CD4-positive, alpha-beta T cell treated with Interleukin-15 for 4 hours (primary cell): ENCODE measurements around the gene NFATC3.

Source experiments
- DNase-seq: peaks from one replicate; pipeline ENCODE4 v3.0.0-alpha.2; 2020; ENCODE audit warnings: low spot score

NFATC3 gene

DNA sequence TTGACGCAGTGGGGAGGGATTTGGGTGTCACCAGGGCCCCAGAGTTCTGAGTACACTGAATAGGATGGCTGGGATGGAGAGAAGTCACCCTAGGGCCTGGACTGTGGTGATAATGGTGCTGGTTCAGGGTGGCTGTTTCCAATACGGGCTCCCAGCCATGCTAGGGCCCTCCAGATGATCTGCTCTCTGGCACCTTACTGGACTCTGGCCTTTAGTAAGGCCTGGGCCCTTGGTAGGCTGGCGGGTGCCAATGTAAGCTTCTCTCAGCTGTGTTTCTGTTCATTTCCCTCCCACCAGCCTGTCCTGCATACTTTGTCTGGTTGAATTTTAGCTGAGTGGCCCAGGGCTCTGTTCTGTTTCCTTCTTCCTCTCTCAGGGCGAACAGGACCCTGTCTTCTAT lies 162.8 kb downstream of the NFATC3 start:
- DNase-seq, result no peak

DNA sequence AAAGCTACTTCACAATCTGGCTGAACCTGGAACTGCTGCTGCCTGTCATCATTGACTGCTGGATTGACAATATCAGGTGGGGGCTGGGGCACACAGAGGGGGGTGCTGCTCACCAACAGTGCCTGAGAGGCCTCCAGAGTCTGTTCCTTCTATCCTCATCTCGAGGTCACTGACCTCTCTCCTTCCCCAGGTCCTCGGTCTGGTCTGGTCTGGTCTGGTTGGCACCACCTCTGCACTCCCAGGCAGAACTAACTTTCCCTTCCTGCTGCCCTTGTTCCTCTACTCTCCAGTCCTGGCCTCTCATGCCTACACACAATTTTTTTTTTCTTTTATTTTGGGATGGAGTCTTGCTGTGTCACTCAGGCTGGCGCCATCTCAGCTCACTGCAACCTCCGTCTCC lies 164.2 kb downstream of the NFATC3 start:
- no peak for DNase-seq

DNA sequence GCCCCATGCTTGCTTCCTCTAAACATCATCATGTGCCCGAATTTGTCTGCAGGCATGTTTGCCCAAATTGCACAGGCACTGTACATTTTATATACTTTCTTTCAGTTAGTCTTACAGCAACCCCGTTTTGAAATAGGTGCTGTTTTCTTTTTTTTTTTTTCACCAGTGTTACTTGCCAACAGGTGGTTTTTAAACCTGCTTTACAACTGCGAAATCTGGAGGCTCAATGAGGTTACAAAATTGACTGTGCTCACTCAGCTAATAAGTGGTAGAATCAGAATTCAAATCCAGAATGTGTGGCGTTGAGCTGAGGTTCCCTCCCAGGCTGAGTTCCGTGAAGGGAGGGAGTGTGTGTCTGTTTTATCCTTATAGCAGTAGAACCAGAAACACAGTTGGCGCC lies 165.8 kb downstream of the NFATC3 start:
- DNase-seq, result no peak

DNA sequence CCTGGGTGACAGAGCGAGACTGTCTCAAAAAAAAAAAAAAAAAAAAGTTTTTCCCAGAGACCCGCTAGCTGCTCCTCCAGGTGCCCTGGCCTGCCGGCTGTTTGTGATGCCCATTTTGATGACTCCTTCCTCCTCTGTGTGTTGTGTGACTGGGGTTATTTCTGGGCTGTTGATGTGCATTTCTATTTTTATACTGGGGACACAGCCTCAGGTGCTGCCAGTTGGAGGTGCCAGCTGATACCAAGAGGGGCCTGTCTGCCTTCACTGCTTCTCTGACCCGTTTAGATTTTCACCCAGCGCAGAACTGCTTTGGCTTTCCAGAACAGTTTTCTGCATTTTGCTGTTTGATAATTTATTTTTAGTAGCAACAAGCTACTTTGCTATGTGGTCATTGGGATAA lies 166.7 kb downstream of the NFATC3 start:
- no peak for DNase-seq

DNA sequence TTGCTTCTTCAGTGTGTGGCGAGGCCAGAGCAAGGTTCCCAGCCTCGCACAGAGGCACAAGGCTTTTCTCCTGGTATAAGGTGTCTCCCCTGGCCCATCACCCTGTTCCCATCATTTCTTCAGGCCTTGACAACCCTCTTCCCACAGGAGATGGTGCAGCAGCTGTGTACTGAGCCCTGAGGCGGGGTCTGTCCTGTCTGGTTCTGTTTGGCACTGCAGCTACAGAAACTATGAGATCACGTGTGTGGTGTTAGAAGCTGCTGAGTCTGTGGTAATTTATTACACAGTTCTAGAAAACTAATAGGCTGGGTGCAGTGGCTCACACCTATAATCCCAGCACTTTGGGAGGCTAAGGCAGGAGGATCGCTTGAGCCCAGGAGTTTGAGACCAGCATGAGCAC lies 167.2 kb downstream of the NFATC3 start:
- no peak for DNase-seq

DNA sequence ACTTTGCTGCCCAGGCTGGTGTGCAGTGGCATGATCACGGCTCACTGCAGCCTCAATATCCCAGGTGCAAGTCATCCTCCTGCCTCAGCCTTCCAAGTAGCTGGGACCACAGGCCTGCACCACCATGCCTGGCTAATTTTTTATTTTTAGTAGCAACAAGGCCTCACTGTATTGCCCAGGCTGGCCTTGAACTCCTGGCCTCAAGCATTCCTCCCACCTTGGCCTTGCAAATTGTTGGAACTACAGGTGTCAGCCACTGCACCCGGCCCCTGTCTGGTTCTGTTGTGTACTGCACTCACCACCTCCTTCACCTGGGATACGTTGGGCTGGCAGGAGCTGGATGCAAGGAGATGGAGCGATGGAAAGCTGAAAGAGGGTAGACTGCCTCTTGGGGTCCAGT lies 168.6 kb downstream of the NFATC3 start:
- DNase-seq, result no peak

DNA sequence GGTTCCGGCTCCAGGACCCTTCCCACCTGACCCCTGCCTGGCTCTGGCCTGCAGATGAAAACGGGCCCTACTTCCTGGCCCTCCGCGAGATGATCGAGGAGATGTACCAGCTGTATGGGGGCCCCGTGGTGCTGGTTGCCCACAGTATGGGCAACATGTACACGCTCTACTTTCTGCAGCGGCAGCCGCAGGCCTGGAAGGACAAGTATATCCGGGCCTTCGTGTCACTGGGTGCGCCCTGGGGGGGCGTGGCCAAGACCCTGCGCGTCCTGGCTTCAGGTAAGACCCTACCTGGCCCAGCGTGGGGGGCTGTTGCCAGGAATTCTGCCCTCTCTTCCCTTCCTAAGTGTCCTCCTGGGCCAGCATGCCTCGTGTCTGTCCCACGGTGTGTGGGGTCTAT lies 170.5 kb downstream of the NFATC3 start:
- no peak for DNase-seq

DNA sequence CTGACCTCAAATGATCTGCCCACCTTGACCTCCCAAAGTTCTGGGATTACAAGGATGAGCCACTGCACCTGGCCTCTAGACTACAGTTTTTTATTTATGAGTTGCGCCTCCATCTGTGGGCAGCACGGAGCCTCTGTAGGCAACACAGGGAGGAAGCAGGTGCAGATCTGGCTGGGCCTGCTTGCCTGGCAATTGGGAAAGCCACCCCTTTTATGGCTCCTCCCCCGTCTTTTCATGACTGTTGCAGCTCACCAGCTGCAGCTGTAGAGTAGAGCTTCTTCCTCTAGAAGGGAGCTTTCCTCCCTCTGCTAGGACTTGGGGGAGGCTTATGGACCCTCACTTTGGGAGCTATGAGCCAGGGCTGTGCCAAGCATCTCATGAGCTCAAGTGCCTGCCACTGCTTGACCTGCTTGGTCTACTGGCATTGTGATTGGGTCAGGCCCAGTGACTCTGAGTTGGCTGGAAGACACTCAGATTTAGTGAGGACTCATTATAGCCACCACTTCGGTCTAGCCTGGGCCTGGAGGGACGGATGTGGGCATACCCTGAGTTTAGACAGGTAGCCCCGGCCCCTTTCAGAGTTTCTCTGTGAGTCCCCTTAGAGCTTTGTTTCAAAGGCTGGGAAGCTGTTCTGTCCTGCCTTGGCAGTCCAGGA lies 172.2 kb downstream of the NFATC3 start:
- no peak for DNase-seq

DNA sequence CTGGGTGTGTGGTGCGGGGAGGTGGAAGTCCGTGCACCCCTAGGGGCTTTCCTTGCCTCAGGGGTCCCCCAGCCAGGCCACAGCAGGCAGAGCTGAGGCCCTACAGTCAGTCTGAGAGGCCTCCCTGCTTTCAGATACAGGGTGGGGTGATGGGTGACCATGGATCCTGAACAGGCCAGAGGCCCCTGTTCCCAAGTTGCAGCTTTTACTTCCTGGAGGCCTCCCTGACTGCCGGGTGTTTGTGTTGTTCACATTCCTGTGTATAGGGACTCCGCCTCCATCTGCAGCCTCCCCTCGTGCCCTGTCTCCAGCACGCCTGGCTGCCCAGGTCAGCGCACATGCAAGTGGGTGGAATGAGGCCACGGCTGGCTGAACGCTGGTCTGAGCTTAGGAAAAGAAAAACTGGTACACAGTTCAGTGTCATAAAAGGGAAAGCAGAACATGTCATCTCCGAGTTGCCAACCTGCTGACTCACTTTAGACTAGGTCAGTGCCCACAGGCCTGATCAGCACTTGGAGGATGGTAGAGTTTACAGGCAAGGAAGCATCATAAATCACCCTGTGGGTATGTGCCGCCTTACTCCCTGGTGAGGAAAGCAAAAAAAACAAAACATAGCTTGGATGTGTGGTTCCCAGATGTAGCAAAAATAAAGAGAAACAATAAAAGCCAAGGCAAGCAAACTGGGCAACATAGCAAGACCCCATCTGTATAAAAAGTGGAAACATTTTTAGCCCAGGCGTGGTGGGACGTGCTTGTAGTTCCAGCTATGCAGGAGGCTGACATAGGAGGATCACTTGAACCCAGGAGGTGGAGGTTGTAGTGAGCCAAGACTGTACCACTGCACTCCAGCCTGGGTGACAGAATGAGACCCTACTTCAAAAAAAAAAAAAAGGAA lies 173.0 kb downstream of the NFATC3 start:
- DNase-seq, result no peak

DNA sequence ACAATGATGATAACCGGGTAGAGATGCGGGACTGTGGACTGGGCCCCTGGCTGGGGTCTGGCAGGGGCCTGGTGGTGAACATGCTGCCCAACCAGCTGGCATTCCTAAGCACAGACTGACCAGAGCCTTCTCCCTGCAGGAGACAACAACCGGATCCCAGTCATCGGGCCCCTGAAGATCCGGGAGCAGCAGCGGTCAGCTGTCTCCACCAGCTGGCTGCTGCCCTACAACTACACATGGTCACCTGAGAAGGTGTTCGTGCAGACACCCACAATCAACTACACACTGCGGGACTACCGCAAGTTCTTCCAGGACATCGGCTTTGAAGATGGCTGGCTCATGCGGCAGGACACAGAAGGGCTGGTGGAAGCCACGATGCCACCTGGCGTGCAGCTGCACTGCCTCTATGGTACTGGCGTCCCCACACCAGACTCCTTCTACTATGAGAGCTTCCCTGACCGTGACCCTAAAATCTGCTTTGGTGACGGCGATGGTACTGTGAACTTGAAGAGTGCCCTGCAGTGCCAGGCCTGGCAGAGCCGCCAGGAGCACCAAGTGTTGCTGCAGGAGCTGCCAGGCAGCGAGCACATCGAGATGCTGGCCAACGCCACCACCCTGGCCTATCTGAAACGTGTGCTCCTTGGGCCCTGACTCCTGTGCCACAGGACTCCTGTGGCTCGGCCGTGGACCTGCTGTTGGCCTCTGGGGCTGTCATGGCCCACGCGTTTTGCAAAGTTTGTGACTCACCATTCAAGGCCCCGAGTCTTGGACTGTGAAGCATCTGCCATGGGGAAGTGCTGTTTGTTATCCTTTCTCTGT lies 174.0 kb downstream of the NFATC3 start:
- DNase-seq, result no peak

DNA sequence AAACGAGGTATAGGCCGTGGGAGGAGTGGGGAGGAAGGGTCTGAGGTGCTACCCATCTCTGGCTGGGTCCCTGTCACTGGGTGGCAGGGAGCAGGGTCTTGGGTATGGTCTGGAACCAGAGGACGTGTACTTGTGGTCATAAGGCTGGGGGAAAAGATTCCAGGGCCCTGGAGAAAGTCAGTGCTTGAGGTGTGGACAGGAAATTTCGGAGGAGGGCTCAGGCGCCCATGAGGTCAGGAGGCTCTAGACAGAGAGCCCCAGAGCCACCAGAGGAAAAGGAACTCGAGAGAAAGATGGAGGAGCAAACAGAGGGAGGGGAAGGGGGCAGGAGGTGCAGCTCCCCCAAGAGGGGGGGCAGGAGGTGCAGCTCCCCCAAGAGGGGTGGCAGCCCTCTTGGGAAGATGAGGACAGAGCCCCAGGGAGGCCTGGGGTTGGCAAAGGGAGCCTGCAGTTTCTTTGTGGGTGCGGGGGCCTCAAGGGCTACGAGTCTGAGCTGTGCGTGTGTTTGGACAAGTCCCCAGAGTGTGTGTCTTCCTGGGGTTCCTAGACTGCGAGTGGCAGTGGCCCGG lies 178.5 kb downstream of the NFATC3 start:
- no peak for DNase-seq

DNA sequence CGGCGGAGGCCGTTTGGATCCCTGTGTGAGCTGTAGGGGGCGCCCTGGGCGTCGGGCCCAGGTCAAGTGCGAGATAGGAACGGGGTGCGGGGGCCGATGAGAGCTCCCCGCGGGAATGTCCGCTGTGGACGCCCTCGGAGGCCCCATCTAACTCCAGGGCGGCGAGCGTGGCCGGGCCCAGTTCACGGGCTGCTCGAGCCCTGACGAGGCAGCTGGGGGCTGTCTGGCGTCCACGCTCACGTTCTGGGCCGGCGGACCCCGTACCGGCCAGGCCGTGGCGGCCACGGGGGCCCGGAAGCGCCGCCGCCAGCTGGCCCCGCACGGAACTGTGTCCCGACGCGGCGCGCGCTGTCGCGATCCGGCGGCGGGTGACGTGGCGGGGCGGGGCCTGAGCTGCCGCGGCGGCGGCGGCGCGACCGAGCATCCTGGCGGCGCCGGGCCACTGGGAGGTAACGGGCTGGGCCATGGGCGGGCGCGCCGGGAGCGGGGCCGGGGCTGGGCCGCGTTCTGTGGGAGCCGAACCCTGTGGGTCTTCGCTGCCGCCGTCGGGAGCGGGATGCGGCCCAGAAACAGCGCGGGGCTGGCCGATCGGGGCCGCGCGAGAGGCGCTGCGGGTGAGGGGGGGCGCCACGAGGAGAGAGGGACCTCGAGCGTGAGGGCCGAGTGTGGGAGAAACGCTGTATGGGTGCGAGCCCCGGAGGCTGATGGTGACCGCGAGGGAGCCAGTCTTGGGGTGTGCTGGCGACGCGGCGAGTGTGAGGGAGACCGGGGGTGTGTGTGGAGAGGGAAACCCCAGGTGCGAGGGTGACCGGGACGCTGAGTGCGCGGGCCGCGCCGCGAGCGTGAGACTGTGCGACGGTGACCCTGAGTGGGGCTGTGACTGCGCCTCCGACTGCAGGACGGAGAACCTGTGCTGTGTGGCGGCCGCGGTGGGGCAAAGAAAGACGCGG lies 179.2 kb downstream of the NFATC3 start, which contains the start of gene SLC7A6:
SLC7A6 (plus strand) TSS at position 399 of the 950 bp plus-strand sequence. CDS start 10,201 bp downstream, outside the sequence.
- peak; percentile 82 for DNase-seq

DNA sequence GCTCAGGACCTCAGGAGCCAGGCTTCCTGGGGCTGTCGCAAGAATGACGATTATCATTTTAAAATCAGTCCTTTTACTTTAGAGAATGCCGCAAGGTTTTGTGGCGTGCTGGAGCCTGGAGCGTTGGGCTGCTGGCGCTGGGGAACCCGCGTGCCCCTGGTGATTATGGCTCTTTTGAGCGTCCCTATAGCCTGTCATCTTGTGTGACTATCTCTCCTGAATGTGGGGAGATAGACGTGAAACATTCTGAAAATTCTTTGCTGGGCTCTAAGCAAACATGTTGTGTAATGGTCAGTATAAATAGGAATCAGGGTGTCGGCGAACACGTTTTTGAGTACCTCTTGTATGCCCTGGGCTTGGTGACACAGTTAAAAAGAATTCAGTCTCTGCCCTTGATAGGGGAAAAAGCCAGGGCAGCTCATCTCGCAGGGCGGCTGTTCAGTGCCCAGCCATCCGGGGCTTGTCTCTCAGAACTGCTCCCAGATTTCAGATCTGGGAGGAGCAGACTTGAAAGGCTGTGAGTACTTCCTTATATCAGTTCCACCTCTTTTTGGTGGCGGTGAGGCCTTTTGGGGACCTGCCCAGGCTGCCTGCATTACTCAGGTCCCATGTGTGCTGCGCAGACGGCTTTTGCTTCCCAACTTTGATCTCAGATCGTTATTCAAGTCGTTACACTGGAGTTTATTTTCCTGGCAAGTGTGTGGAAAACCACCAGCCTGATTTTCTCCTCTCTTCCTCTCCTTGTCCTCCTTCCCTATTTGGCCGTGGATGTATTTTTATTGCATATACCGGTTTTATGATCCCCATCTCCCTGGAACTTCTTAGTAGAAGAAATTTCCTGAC lies 180.1 kb downstream of the NFATC3 start:
- peak; percentile 45 for DNase-seq

DNA sequence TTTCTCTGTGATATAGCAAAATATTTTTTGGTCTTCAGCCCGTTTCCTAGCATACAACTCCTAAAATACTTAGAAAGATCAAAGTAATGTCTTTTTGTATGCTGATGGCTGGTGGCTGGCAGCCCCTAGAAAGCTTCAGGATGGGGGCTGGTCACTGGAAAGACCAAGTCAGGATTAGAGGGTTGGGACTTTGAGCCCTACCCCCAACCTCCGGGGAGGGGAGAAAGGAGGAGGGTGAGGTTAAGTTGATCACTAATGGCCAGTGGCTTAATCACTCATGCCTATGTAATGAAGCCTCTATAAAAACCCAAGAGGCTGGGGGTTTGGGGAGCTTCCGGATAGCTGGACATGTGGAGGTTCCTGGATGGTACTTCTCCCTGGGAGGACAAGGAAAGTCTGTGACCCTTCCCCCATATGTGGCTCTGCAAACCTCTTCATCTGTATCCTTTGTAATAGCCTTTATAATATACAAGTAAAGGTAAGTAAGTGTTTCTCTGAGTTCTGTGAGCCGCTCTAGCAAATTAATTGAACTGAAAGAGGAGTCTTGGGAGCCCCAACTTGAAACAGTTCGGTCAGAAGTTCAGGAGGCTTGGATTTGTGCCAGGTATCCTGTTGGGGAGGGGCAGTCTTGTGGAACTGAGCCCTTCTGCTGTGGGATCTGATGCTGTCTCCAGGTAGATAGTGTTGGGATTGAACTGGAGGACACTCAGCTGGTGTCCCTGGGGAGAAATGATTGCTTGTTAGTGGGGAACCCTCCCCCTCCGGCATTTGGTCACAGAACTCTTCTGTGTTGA lies 182.6 kb downstream of the NFATC3 start:
- DNase-seq, result no peak

DNA sequence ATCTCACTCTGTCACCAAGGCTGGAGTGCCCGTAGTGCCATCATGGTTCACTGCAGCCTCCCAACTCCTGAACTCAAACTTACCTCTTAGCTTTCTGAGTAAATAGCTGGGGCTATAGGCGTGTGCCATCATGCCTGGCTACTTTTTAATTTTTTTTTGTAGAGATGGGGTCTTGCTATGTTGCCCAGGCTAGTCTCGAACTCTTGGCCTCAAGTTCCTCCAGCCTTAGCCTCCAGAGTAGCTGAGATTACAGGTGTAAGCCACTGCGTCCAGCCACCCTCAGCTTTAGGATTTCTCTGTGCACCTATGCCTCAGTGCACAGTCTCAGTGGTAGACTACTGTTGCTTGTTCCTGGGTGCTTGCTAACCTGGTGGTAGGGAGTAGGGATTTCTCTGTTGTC lies 184.6 kb downstream of the NFATC3 start:
- no peak for DNase-seq

DNA sequence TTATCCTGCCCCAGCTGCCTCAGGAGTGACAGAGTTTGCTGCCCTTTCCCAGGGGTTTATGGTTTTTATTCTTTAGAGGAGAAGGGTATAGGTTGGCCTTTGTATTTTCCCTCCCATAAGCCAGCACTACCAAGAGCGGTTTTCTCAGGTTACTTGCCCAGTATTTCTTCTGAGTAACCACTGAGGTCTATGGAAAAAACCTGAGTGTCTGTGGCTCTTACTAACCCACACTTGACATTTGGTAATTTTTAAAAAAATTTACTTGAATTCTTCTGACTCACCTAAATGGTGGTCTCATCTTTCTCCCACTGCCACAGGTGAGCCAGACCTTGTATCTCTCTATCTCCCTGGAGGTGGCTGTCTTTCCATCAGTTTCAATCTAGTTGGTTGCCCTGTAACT lies 185.2 kb downstream of the NFATC3 start:
- peak; percentile 55 for DNase-seq

DNA sequence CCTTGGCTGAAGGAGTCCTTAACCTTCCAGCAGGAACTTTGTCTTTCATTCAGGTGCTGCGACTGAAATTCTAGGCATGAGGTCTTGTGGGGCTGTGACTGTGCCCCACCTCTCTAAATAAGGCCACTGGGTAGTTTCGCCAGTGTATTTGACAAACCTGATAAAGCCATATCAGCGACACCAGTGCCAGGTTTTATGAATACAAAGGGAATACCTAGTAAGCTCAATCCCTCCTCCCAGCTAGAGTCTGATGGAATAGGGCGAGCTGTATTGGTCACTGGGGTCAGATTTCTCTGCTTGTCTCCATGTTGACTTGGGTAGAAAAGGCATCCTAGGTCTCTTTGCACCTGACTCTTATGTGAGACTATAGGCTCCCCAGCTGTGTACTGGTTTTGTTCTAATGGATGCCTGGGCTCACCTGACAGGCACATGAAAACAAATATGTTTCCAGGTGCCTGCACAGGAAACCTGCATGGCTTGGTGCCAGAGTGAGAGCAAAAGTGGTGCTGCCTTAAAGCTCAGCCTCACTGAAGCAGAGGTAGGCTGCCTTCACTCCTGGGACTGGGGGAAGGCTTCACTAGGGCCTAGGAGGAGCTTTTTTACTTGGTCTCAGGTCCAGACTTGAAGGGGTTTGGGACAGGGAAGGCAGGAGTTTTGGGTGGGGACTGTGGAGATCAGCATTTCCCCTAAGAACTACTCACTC lies 187.5 kb downstream of the NFATC3 start:
- peak; percentile 57 for DNase-seq

DNA sequence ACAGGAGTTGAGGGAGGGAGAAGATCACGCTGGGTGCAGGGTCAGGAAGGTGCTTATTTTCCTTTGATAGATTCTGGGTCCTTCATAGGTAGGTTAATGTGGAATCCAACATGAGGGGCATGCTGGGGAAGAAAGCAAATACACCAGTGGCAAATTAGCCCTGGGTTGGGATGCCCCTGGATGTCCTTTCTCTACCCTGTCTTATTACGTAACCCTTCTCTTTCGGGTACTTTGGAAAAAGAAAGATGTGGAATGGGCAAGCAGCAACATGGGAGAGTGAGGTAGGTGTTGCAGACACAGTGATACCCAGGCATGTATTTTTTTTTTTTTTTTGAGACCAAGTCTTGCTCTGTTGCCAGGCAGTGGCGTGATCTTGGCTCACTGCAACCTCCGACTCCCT lies 188.3 kb downstream of the NFATC3 start:
- no peak for DNase-seq

DNA sequence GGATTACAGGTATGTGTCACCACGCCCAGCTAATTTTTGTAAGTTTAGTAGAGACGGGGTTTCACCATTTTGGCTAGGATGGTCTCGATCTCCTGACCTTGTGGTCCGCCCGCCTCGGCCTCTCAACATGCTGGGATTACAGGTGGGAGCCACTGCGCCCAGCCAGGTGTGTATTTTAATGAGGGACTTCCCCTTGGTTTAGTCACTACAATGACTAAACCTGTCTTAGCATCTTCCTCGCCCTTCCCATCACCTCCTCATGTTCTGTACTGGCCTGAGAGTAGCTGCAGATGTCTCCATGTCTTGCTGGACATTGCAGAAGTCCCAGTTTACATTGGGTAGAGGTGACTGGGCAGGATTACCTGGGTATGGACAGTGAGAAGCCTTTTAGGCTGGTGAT lies 188.7 kb downstream of the NFATC3 start:
- DNase-seq, result no peak
